ENCODE data around the gene ANGPTL1. TPM values are rescaled to one million over a fixed set of nuclear protein-coding genes. Genes with fewer than 3 reads are reported as not detected.

ANGPTL1 gene
- total RNA-seq, 2 experiments from 2014 or later = not detected

GRCh38 chr1:178895928-178896327 is 25.1 kb upstream of the ANGPTL1 start:
- ATAC-seq = no peak
- Mint-ChIP-seq H3K36me3 (ENCODE audit: low read depth) (peaks cover 5% of the 10 kb centered on the region), H3K9me3 (ENCODE audit: insufficient read depth) (no peaks in the 10 kb centered on the region), H3K27me3 (ENCODE audit: low read depth) (no peaks in the 10 kb centered on the region), H3K4me1 (ENCODE audit: low read depth) (peaks cover 3% of the 10 kb centered on the region), H3K27ac (no peak overlapping the region), H3K4me3 (no peak overlapping the region)
- DNase-seq = no peak
- ChIA-PET CTCF (no interaction called here), POLR2A (no interaction called here)

DNA sequence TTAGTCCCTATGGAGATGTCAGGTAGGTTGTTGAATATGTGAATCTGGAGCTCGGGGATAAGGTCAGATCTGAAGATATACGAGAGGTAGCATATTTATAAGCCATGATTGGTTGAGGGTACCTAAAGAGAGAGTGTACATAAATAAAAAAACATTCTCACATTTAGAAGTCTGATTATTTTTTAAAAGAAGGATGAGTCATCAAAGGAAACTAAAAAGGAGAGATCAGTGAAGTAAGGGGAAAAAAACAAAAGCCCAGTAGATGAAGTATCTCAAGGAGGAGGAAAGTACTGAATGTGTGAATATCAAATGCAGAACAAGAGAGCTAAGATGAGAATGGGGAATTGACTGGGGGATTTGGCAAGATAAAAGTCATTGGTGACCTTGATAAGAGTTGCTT is 15.7 kb upstream of the ANGPTL1 start:
- Mint-ChIP-seq H3K9me3 (ENCODE audit: insufficient read depth) (no peaks in the 10 kb centered on the region), H3K36me3 (ENCODE audit: low read depth) (no peaks in the 10 kb centered on the region), H3K27ac (no peak overlapping the region), H3K4me3 (no peak overlapping the region), H3K27me3 (ENCODE audit: low read depth) (no peaks in the 10 kb centered on the region), H3K4me1 (ENCODE audit: low read depth) (no peaks in the 10 kb centered on the region)
- no peak for DNase-seq
- no peak for ATAC-seq
- ChIA-PET POLR2A (no interaction called here), CTCF (no interaction called here)

DNA sequence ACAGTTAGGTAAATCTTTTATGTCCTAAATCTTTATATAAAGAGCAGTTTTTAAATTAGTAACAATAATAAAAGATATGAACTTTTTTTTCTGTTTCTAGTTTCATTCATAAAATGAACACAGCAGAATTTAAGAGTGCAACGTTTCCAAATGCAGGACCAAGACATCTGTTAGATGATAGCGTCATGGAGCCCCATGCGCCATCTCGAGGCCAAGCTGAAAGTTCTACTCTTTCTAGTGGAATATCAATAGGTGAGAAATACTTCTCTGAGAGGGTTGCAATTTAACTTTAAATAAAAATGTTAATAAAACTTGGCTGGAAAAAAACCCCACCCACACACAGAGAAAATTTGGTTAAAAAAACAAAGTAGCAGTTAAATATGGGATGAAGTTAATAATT is 15.0 kb upstream of the ANGPTL1 start:
- Mint-ChIP-seq H3K4me1 (ENCODE audit: low read depth) (no peaks in the 10 kb centered on the region), H3K27me3 (ENCODE audit: low read depth) (no peaks in the 10 kb centered on the region), H3K27ac (no peak overlapping the region), H3K4me3 (no peak overlapping the region), H3K36me3 (ENCODE audit: low read depth) (no peaks in the 10 kb centered on the region), H3K9me3 (ENCODE audit: insufficient read depth) (no peaks in the 10 kb centered on the region)
- DNase-seq = no peak
- CTCF ChIA-PET = no interaction called here
- POLR2A ChIA-PET = no interaction called here
- ATAC-seq = no peak

GRCh38 chr1:178881950-178882349 is 11.1 kb upstream of the ANGPTL1 start:
- ATAC-seq (no peak), DNase-seq (no peak)
- Mint-ChIP-seq H3K36me3 (ENCODE audit: low read depth) (no peaks in the 10 kb centered on the region), H3K4me3 (no peak overlapping the region), H3K9me3 (ENCODE audit: insufficient read depth) (no peaks in the 10 kb centered on the region), H3K27me3 (ENCODE audit: low read depth) (no peaks in the 10 kb centered on the region), H3K27ac (no peak overlapping the region), H3K4me1 (ENCODE audit: low read depth) (no peaks in the 10 kb centered on the region)
- POLR2A ChIA-PET = no interaction called here
- CTCF ChIA-PET = no interaction called here

- H3K36me3 Mint-ChIP-seq (ENCODE audit: low read depth) = no peaks in the 10 kb centered on the region
- ChIA-PET CTCF (interaction anchor here (1.0 kb wide), 1 partner anchor 51 kb away, joined by 3 read pairs; no protein-coding TSS in a partner anchor), POLR2A (no interaction called here)
- peaks cover under 1% of the 10 kb centered on the region for H3K4me1 Mint-ChIP-seq (ENCODE audit: low read depth)
- H3K27me3 Mint-ChIP-seq (ENCODE audit: low read depth) = no peaks in the 10 kb centered on the region
- ATAC-seq = no peak
- H3K27ac Mint-ChIP-seq = no peak overlapping the region
- H3K9me3 Mint-ChIP-seq (ENCODE audit: insufficient read depth) = no peaks in the 10 kb centered on the region
- no peak for DNase-seq
- no peak overlapping the region for H3K4me3 Mint-ChIP-seq
These were observed 7.0 kb upstream of the ANGPTL1 start for GRCh38 chr1:178877896-178878295.

DNA sequence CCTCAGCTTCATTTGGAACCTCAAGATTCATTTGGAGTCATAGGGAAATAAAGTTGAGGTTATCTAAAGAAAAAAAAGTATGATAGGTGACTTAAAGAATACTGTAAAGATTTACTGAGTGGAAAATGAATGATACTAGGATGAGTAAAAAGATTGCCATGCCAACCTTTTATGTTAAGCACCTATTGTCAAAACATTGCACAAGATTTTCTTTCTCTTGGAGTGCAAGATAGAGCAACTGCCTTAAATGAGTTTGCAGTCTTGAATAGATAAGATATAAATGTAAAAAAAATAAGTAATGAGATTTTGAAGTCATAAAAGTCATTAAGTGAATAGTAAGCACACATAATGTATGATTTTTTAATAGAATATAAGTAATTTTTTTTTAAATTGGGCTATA is 5.1 kb upstream of the ANGPTL1 start:
- CTCF ChIA-PET = no interaction called here
- Mint-ChIP-seq H3K4me1 (ENCODE audit: low read depth) (peaks cover 5% of the 10 kb centered on the region), H3K36me3 (ENCODE audit: low read depth) (no peaks in the 10 kb centered on the region), H3K4me3 (no peak overlapping the region), H3K9me3 (ENCODE audit: insufficient read depth) (no peaks in the 10 kb centered on the region), H3K27me3 (ENCODE audit: low read depth) (no peaks in the 10 kb centered on the region), H3K27ac (no peak overlapping the region)
- POLR2A ChIA-PET = no interaction called here
- DNase-seq (no peak), ATAC-seq (no peak)

DNA sequence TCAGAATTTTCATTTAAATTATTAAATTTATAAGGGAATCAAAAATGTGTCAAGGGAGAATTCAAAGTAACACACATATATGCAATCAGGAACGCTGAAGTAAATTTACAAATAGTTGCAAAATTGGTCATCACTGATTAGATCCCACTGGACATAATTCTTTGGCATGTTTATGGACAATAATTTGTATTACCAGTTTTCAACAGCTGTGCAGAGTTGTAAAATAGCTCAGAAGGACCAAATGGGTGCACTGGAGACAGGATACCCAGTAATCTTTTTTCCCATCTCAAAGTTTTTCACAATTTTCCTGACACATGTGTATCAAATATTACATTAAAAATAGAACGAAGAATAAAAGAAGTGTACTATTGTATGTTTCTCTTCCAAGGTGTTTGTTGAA is 4.1 kb upstream of the ANGPTL1 start:
- Mint-ChIP-seq H3K4me3 (no peak overlapping the region), H3K9me3 (ENCODE audit: insufficient read depth) (no peaks in the 10 kb centered on the region), H3K36me3 (ENCODE audit: low read depth) (no peaks in the 10 kb centered on the region), H3K27ac (no peak overlapping the region), H3K4me1 (ENCODE audit: low read depth) (peaks cover 5% of the 10 kb centered on the region), H3K27me3 (ENCODE audit: low read depth) (no peaks in the 10 kb centered on the region)
- ATAC-seq (no peak), DNase-seq (no peak)
- POLR2A ChIA-PET = no interaction called here
- CTCF ChIA-PET = no interaction called here

- Mint-ChIP-seq H3K9me3 (ENCODE audit: insufficient read depth) (no peaks in the 10 kb centered on the region), H3K4me3 (no peak overlapping the region), H3K36me3 (ENCODE audit: low read depth) (no peaks in the 10 kb centered on the region), H3K27ac (no peak overlapping the region), H3K4me1 (ENCODE audit: low read depth) (peaks cover 8% of the 10 kb centered on the region), H3K27me3 (ENCODE audit: low read depth) (no peaks in the 10 kb centered on the region)
- ChIA-PET CTCF (interaction anchor here (1.1 to 1.7 kb wide), 3 partner anchors 9 to 131 kb away, joined by 3 to 8 read pairs (median 3); no protein-coding TSS in a partner anchor), POLR2A (no interaction called here)
- no peak for DNase-seq
- ATAC-seq = no peak
These were observed 859 bp upstream of the ANGPTL1 start for GRCh38 chr1:178871551-178872320.

- ChIA-PET POLR2A (interaction anchor here (0.5 kb wide), 1 partner anchor 171 kb away, joined by 5 read pairs; no protein-coding TSS in a partner anchor), CTCF (no interaction called here)
- no peaks in the 10 kb centered on the region for H3K9me3 Mint-ChIP-seq (ENCODE audit: insufficient read depth)
- no peaks in the 10 kb centered on the region for H3K27me3 Mint-ChIP-seq (ENCODE audit: low read depth)
- peaks cover 8% of the 10 kb centered on the region for H3K4me1 Mint-ChIP-seq (ENCODE audit: low read depth)
- H3K36me3 Mint-ChIP-seq (ENCODE audit: low read depth) = no peaks in the 10 kb centered on the region
- H3K4me3 Mint-ChIP-seq = no peak overlapping the region
- H3K27ac Mint-ChIP-seq = no peak overlapping the region
- DNase-seq = no peak
- ATAC-seq = no peak
These were observed 656 bp downstream of the ANGPTL1 start for GRCh38 chr1:178870221-178870620.

GRCh38 chr1:178869119-178869697 is 1.7 kb downstream of the ANGPTL1 start:
- Mint-ChIP-seq H3K36me3 (ENCODE audit: low read depth) (no peaks in the 10 kb centered on the region), H3K9me3 (ENCODE audit: insufficient read depth) (no peaks in the 10 kb centered on the region), H3K4me3 (no peak overlapping the region), H3K4me1 (ENCODE audit: low read depth) (peaks cover 8% of the 10 kb centered on the region), H3K27ac (no peak overlapping the region), H3K27me3 (ENCODE audit: low read depth) (no peaks in the 10 kb centered on the region)
- ChIA-PET POLR2A (no interaction called here), CTCF (no interaction called here)
- ATAC-seq (no peak), DNase-seq (no peak)

GRCh38 chr1:178868706-178869105 is 2.2 kb downstream of the ANGPTL1 start:
- CTCF ChIA-PET = no interaction called here
- Mint-ChIP-seq H3K27me3 (ENCODE audit: low read depth) (no peaks in the 10 kb centered on the region), H3K36me3 (ENCODE audit: low read depth) (no peaks in the 10 kb centered on the region), H3K27ac (no peak overlapping the region), H3K9me3 (ENCODE audit: insufficient read depth) (no peaks in the 10 kb centered on the region), H3K4me3 (no peak overlapping the region), H3K4me1 (ENCODE audit: low read depth) (peaks cover 8% of the 10 kb centered on the region)
- POLR2A ChIA-PET = no interaction called here
- no peak for ATAC-seq
- DNase-seq = no peak

DNA sequence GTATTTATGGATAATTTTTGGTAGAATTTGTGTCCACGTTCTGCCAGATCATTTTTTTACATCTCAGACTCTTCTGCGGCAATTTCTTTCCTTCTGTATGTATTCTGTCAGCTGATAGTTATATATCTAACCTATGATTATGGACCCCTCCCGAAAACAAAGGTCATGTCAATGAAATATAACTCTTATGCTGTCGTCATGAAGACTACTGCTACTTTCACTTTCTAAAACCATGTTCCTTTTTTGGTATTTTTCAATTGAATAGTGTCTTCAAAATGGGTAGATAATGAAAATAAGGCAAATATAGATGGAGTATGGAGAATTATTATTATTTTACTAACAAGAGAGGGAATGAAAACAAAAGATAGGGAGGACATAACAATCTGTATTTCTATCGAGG is 3.2 kb downstream of the ANGPTL1 start:
- H3K36me3 Mint-ChIP-seq (ENCODE audit: low read depth) = no peaks in the 10 kb centered on the region
- POLR2A ChIA-PET = no interaction called here
- DNase-seq (no peak), ATAC-seq (no peak)
- no peaks in the 10 kb centered on the region for H3K27me3 Mint-ChIP-seq (ENCODE audit: low read depth)
- no peak overlapping the region for H3K4me3 Mint-ChIP-seq
- H3K27ac Mint-ChIP-seq = no peak overlapping the region
- no peaks in the 10 kb centered on the region for H3K9me3 Mint-ChIP-seq (ENCODE audit: insufficient read depth)
- CTCF ChIA-PET = interaction anchor here (1.0 to 1.5 kb wide), 2 partner anchors 136 to 501 kb away, joined by 3 to 6 read pairs; no protein-coding TSS in a partner anchor
- H3K4me1 Mint-ChIP-seq (ENCODE audit: low read depth) = peaks cover 6% of the 10 kb centered on the region

Measured in activated CD8-positive, alpha-beta T cell treated with anti-CD3 and anti-CD28 coated beads, Interleukin-2, amount 10 ng/mL, durations not matched to agents 7 days and 5 days (primary cell).